HepG2 (cell line): ENCODE results near the gene CREB1. TPM values are rescaled to one million over a fixed set of nuclear protein-coding genes. Genes with fewer than 3 reads are reported as not detected.

Experiments used
- DNMT3B ChIP-seq: conservative IDR thresholded peaks from 2 replicates; pipeline ENCODE4 v1.6.1; 2016; ENCODE audit warnings: missing biosample characterization, control low read depth
- EEA1 ChIP-seq: sonication (generic); formaldehyde crosslinking; IDR thresholded peaks from 2 replicates; pipeline ENCODE4 v1.5.1; 2020; ENCODE audit warnings: mild to moderate bottlenecking, missing genetic modification reagents, borderline replicate concordance
- HNF4G ChIP-seq, 2 experiments: sonication (generic) in 1 of 2; formaldehyde crosslinking in 1 of 2; IDR thresholded peaks; 2 replicates each; pipeline versions ENCODE4 v1.4.0 to v1.6.1; 2011 to 2020; ENCODE audit warnings: borderline replicate concordance in 2 of 2, low read depth in 2 of 2, mild to moderate bottlenecking in 2 of 2, low read length in 1 of 2, missing genetic modification reagents in 1 of 2, moderate library complexity in 1 of 2
- IRX3 ChIP-seq: sonication (generic); formaldehyde crosslinking; IDR thresholded peaks from 2 replicates; pipeline ENCODE4 v1.8.1; 2023; ENCODE audit warnings: mild to moderate bottlenecking, low read depth, missing genetic modification reagents, borderline replicate concordance
- KAT8 ChIP-seq: IDR thresholded peaks from 2 replicates; pipeline ENCODE4 v1.6.1; 2016; ENCODE audit warnings: missing genetic modification reagents, missing compliant biosample characterization
- LBX2 ChIP-seq: sonication (generic); formaldehyde crosslinking; IDR thresholded peaks from 2 replicates; pipeline ENCODE4 v1.5.0; 2020; ENCODE audit warnings: missing genetic modification reagents, mild to moderate bottlenecking, borderline replicate concordance
- SNAPC2 ChIP-seq: sonication (generic); formaldehyde crosslinking; IDR thresholded peaks from 2 replicates; pipeline ENCODE4 v1.8.1; 2022; ENCODE audit warnings: mild to moderate bottlenecking, missing genetic modification reagents
- TBL1XR1 ChIP-seq: fragments of 150-350 bp; IDR thresholded peaks from 2 replicates; pipeline ENCODE4 v1.6.1; 2014; ENCODE audit warnings: borderline replicate concordance, low read length; ENCODE audit not compliant: partially characterized antibody
- TERF1 ChIP-seq: sonication (generic); formaldehyde crosslinking; IDR thresholded peaks from 2 replicates; pipeline ENCODE4 v1.8.0; 2022; ENCODE audit warnings: mild to moderate bottlenecking, missing genetic modification reagents, moderate library complexity
- THAP9 ChIP-seq: sonication (generic); formaldehyde crosslinking; IDR thresholded peaks from 2 replicates; pipeline ENCODE4; 2020; ENCODE audit warnings: missing genetic modification reagents, mild to moderate bottlenecking, borderline replicate concordance
- U2AF1 ChIP-seq: fragments of 200-400 bp; formaldehyde crosslinking; optimal IDR thresholded peaks from 2 replicates; pipeline ENCODE3; 2017; ENCODE audit warnings: mild to moderate bottlenecking, low read depth, low read length
- XBP1 ChIP-seq: sonication (generic); formaldehyde crosslinking; IDR thresholded peaks from 2 replicates; pipeline ENCODE4 v1.5.0; 2020; ENCODE audit warnings: missing genetic modification reagents
- ZBTB8A ChIP-seq: sonication (generic); formaldehyde crosslinking; IDR thresholded peaks from 2 replicates; pipeline ENCODE4 v1.4.0; 2020; ENCODE audit warnings: mild to moderate bottlenecking, low read depth, missing genetic modification reagents, borderline replicate concordance
- ZNF292 ChIP-seq: sonication (generic); formaldehyde crosslinking; IDR thresholded peaks from 2 replicates; pipeline ENCODE4 v1.8.1; 2022; ENCODE audit warnings: mild to moderate bottlenecking, low read depth, missing genetic modification reagents, borderline replicate concordance
- ZNF343 ChIP-seq: sonication (generic); formaldehyde crosslinking; IDR thresholded peaks from 2 replicates; pipeline ENCODE4 v1.4.0; 2020; ENCODE audit warnings: mild to moderate bottlenecking, missing genetic modification reagents
- ZNF354B ChIP-seq: sonication (generic); formaldehyde crosslinking; IDR thresholded peaks from 2 replicates; pipeline ENCODE4 v1.8.0; 2022; ENCODE audit warnings: mild to moderate bottlenecking, missing genetic modification reagents
- ZNF44 ChIP-seq: sonication (generic); formaldehyde crosslinking; IDR thresholded peaks from 2 replicates; pipeline ENCODE4 v1.5.1; 2020; ENCODE audit warnings: mild to moderate bottlenecking, missing genetic modification reagents
- ZNF512 ChIP-seq: sonication (generic); formaldehyde crosslinking; IDR thresholded peaks from 2 replicates; pipeline ENCODE4 v1.4.0; 2020; ENCODE audit warnings: mild to moderate bottlenecking, missing genetic modification reagents
- ZNF598 ChIP-seq: sonication (generic); formaldehyde crosslinking; IDR thresholded peaks from 2 replicates; pipeline ENCODE4 v1.5.1; 2020; ENCODE audit warnings: mild to moderate bottlenecking, missing genetic modification reagents, borderline replicate concordance
- ZNF749 ChIP-seq: sonication (generic); formaldehyde crosslinking; IDR thresholded peaks from 2 replicates; pipeline ENCODE4 v1.8.0; 2022; ENCODE audit warnings: mild to moderate bottlenecking, missing genetic modification reagents, moderate library complexity, borderline replicate concordance
- ZNF782 ChIP-seq: sonication (generic); formaldehyde crosslinking; IDR thresholded peaks from 2 replicates; pipeline ENCODE4 v1.4.0; 2020; ENCODE audit warnings: missing genetic modification reagents, mild to moderate bottlenecking, borderline replicate concordance
- polyA plus RNA-seq, 8 experiments: library from polyadenylated mRNA; depleted of rRNA in 3 of 8; stranded (reverse) in 7 of 8; unstranded in 1 of 8; fragments of >200 nt; fragmentation: Illumina TruSeq in 4 of 8; extraction: Trizol in 4 of 8; gene quantifications; 2 replicates each; pipeline versions ENCODE4 v1.2.1 to v1.2.3, GENCODE V29; 2011 to 2016; ENCODE audit warnings: low read depth in 4 of 8, missing spikeins in 1 of 8, mixed read lengths in 1 of 8; ENCODE audit not compliant: insufficient read depth in 1 of 8
- total RNA-seq, 5 experiments: library from RNA; depleted of rRNA; stranded (reverse); fragments of >200 nt; fragmentation: Illumina TruSeq; extraction: Trizol; gene quantifications; 2 replicates each; pipeline ENCODE4 v1.2.3, GENCODE V29; 2016; ENCODE audit warnings: low read depth in 1 of 5

The CREB1 gene
- total and polyA plus RNA-seq, 2 of the 13 experiments (the other 11 are each of a cell fraction or from before 2014, with no cell fraction given), result 51.8 to 51.9 TPM

GRCh38 chr2:207625014-207625907 lies 95.5 kb downstream of the CREB1 start, which contains the start of gene METTL21A (continued):
- TF ChIP-seq IRX3 (CRISPR knock-in tag) (peak; percentile 25; the same call in 1 of the 2 replicates), ZNF512 (CRISPR knock-in tag) (peak; percentile 68), LBX2 (CRISPR knock-in tag) (0 out of 2 replicates have a peak, but pooled peaks have one; percentile 40), ZNF343 (peak; percentile 46; the same call in 1 of the 2 replicates), THAP9 (CRISPR knock-in tag) (peak; percentile 87; the same call in 1 of the 2 replicates), DNMT3B (CRISPR knock-in tag) (peak; percentile 22; the same call in 1 of the 2 replicates), ZNF44 (CRISPR knock-in tag) (no peak), TERF1 (CRISPR knock-in tag) (no peak), ZNF749 (CRISPR knock-in tag) (0 out of 2 replicates have a peak, but pooled peaks have one; percentile 68), SNAPC2 (CRISPR knock-in tag) (peak; percentile 78; the same call in 1 of the 2 replicates), ZNF354B (CRISPR knock-in tag) (peak; percentile 88; the same call in 1 of the 2 replicates), ZNF598 (no peak; the same call in 1 of the 2 replicates), ZBTB8A (no peak), XBP1 (CRISPR knock-in tag) (no peak), U2AF1 (peak; percentile 29), ZNF292 (CRISPR knock-in tag) (peak; percentile 54; the same call in 1 of the 2 replicates), HNF4G (IDR thresholded peaks at IDR 0.05; ENCODE audit: borderline replicate concordance, low read depth, low read length) (no peak), HNF4G (CRISPR knock-in tag; IDR thresholded peaks at IDR 0.05; ENCODE audit: borderline replicate concordance, low read depth) (peak; percentile 83), KAT8 (CRISPR knock-in tag) (peak; percentile 68; the same call in 1 of the 2 replicates), ZNF782 (peak; percentile 11; the same call in 1 of the 2 replicates), EEA1 (CRISPR knock-in tag) (no peak), TBL1XR1 (peak; percentile 8)
